ENCODE measurements around the gene ZNF580.

Gene ZNF580

GRCh38 chr19:55647732-55648584, 7.2 kb downstream of the ZNF580 start, which contains the start of gene CCDC106:
Gene CCDC106, plus strand, starts transcription at chr19:55648212. Its CDS starts 835 bp downstream, at chr19:55649047.
- peak; percentile 52 for DNase-seq

- DNase-seq, result no peak
Observed at GRCh38 chr19:55648585-55649267, 7.9 kb downstream of the ZNF580 start.

- no peak for DNase-seq
Observed at GRCh38 chr19:55649268-55650125, 8.7 kb downstream of the ZNF580 start.

- no peak for DNase-seq
Observed at GRCh38 chr19:55650126-55650557, 9.3 kb downstream of the ZNF580 start.

GRCh38 chr19:55650602-55651230, 9.9 kb downstream of the ZNF580 start:
- DNase-seq, result no peak

- no peak for DNase-seq
Observed at GRCh38 chr19:55651236-55651635, 10.4 kb downstream of the ZNF580 start.

- no peak for DNase-seq
Observed at GRCh38 chr19:55652311-55653128, 11.7 kb downstream of the ZNF580 start.

GRCh38 chr19:55653651-55654322, 13.0 kb downstream of the ZNF580 start:
- DNase-seq, result peak; percentile 99

GRCh38 chr19:55654323-55654867, 13.6 kb downstream of the ZNF580 start:
- peak; percentile 100 for DNase-seq

- peak; percentile 97 for DNase-seq
Observed at GRCh38 chr19:55654868-55655647, 14.3 kb downstream of the ZNF580 start, which contains the start of gene U2AF2. Gene U2AF2, plus strand, starts transcription at chr19:55655035. Its CDS starts 70 bp downstream, at chr19:55655105.

GRCh38 chr19:55655648-55656040, 14.8 kb downstream of the ZNF580 start:
- DNase-seq, result no peak

- DNase-seq, result no peak
Observed at GRCh38 chr19:55656552-55656951, 15.8 kb downstream of the ZNF580 start.

- no peak for DNase-seq
Observed at GRCh38 chr19:55656988-55657747, 16.4 kb downstream of the ZNF580 start.

GRCh38 chr19:55658846-55659459, 18.2 kb downstream of the ZNF580 start:
- no peak for DNase-seq

GRCh38 chr19:55659822-55660221, 19.0 kb downstream of the ZNF580 start:
- DNase-seq, result no peak

- no peak for DNase-seq
Observed at GRCh38 chr19:55660404-55660803, 19.6 kb downstream of the ZNF580 start.

- DNase-seq, result no peak
Observed at GRCh38 chr19:55660991-55661390, 20.2 kb downstream of the ZNF580 start.

- DNase-seq, result no peak
Observed at GRCh38 chr19:55661826-55662225, 21.0 kb downstream of the ZNF580 start.

Data from CD4-positive, alpha-beta T cell treated with Interleukin-12 subunit alpha and Interleukin-12 subunit beta, for 1 hour (primary cell).